Measurements from ENCODE around the gene INTS7.

INTS7 gene

GRCh38 chr1:211910113-211910884 is 125.1 kb downstream of the INTS7 start:
- no peak for DNase-seq (ENCODE audit: extremely low read depth in 1 of 2, low read depth in 1 of 2)

DNA sequence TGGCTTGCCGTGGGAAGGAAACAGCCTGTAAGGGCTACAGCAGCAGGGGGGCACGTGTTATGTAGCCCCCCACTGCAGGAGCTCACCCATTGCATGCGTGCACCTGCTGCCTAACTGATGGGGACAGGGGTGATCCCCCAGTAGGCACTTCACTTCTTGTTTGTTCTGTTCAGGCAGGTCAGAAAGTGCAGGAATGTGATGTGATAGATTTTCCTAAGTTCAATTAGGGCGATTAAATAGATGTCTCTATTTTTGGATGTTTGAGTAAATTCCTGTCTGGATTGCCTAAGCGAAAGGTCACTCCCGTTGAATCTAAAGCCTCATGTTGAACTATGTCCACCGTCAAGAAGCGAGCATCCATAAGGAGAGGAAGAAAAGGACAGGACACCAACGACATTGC is 126.0 kb downstream of the INTS7 start:
- no peak for DNase-seq (ENCODE audit: extremely low read depth in 1 of 2, low read depth in 1 of 2)

GRCh38 chr1:211908951-211909350 is 126.4 kb downstream of the INTS7 start:
- DNase-seq (ENCODE audit: extremely low read depth in 1 of 2, low read depth in 1 of 2) = no peak

DNA sequence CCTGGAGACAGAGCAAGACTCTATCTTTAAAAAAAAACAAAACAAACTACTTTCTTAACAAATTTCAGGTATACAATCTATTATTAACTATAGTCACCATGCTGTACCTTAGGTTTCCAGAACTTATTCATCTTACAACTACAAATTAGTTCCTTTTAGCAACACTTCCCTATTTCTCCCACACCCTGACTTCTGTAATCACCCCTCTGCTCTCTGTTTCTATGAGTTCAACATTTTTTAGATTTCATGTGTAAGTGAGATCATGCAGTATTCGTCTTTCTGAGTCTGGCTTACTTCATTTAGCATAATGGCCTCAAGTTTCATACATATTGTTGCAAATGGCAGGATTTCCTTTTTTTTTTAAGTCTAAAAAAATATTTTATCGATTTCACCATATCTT is 126.9 kb downstream of the INTS7 start:
- no peak for DNase-seq (ENCODE audit: extremely low read depth in 1 of 2, low read depth in 1 of 2)

- DNase-seq (ENCODE audit: extremely low read depth in 1 of 2, low read depth in 1 of 2) = no peak
Measured at GRCh38 chr1:211903490-211904245, 131.7 kb downstream of the INTS7 start.

GRCh38 chr1:211902624-211903291 is 132.6 kb downstream of the INTS7 start:
- DNase-seq (ENCODE audit: extremely low read depth in 1 of 2, low read depth in 1 of 2) = no peak

DNA sequence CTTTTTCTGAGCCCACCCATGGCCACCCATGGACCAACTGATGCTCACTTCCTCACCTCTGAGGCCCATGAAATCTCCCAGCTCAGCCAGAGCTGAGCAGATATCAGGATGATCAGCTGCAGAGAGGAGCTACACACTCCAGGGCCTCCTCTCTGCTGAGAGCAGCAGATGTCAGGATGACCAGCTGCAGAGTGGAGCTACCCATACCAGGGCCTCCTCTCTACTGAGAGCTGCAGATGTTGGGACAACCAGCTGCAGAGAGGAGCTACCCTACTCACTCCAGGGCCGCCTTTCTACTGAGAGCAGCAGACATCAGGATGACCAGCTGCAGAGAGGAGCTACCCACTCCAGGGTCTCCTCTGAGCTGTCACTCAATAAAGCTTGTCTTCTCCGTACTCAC is 133.4 kb downstream of the INTS7 start:
- no peak for DNase-seq (ENCODE audit: extremely low read depth in 1 of 2, low read depth in 1 of 2)

GRCh38 chr1:211900441-211900840 is 134.9 kb downstream of the INTS7 start:
- no peak for DNase-seq (ENCODE audit: extremely low read depth in 1 of 2, low read depth in 1 of 2)

GRCh38 chr1:211896958-211897357 is 138.4 kb downstream of the INTS7 start:
- no peak for DNase-seq (ENCODE audit: extremely low read depth in 1 of 2, low read depth in 1 of 2)

DNA sequence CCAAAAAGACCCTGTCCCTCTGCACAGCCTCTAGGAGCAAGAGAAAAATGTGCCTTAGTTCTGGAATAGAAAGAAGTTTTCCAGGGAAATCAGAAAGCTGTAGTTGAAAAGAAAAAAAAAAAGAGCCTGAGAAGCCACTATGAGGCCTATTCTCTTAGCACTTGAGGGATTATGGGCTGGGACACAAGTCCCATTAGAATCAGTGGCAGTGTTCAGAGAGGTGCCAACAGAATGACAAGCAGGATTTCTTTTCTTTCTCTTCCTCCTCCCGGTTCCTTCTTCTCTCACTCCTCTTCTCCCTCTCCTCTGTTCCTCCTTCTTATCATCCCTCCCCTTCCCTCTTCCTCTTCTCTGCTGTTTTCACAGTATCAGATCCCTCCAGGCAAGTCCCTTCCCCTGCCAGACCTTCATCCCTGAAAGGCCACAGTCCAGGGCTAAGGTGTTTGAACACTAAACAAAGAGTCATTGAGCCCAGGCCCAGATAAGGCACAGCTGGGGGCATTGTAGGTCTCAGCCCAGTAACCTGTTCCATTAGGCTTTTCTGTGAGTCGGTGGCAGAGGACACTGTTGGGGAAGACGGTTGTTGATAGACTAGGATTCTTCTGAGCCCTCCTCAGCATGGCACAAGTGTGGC is 140.1 kb downstream of the INTS7 start:
- DNase-seq (ENCODE audit: extremely low read depth in 1 of 2, low read depth in 1 of 2) = no peak

DNA sequence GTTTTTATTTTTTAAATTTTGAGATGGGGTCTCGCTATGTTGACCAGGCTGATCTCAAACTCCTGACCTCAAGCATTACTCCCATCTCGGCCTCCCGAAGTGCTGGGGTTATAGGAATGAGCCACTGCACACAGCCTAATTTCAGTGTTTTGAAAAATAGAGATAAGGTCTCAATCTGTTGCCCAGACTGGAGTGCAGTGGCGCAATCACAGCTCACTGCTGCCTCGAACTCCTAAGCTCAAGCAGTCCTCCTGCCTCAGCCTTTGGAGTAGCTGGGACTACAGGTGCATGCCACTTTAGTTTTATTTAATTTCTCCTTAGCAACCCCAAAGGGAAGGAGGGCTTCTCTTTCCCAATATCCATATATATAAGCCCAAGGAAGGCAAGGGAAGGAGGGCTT is 141.0 kb downstream of the INTS7 start:
- DNase-seq (ENCODE audit: extremely low read depth in 1 of 2, low read depth in 1 of 2) = no peak

DNA sequence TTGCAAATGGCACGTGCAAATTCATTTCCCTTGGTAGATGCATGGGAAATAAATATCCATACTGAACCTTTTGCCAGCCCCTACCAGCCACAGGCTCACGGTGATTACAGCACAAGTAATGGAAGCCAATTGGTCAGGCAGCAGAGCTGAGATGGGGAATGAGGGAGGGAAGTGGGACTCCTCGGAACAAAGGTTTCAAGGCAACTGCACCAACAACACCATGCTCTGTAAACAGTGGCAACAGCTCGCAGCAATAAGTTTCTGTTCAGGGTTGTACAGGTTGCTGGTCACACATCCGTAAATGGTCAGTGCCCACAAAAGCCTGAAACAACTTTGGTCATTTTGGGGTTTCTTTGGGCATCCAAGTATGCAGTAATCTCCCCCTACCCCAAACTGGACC is 142.1 kb downstream of the INTS7 start:
- no peak for DNase-seq (ENCODE audit: extremely low read depth in 1 of 2, low read depth in 1 of 2)

DNA sequence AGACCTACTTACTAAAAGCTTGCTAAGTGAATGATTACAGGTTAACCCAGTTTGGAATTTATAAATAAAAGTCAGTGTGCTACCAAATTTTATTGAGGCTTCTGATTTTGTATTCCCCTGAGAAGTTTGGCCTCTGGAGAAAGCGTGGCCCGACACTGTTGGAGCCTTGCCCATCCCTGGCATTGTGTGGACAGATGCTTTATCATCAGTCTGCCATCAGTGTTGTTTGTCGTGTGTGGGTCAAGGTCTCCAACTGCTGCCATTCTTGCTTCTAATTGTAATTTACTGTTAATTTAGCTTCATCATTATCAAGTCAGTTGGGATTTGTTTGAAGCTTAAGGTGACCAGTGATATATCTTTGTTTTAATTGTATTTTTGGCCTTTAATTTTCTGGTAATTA is 142.8 kb downstream of the INTS7 start:
- no peak for DNase-seq (ENCODE audit: extremely low read depth in 1 of 2, low read depth in 1 of 2)

GRCh38 chr1:211891708-211892107 is 143.6 kb downstream of the INTS7 start:
- no peak for DNase-seq (ENCODE audit: extremely low read depth in 1 of 2, low read depth in 1 of 2)

Measured in activated CD8-positive, alpha-beta memory T cell treated with anti-CD3 and anti-CD28 coated beads for 1 hour (primary cell).